HG03064 (cell line): Measurements from ENCODE around the gene PNLIPRP2.

Experiments used
- ATAC-seq: cut with Tn5 transposase; IDR thresholded peaks from one replicate; pipeline ENCODE4 v1.9.1; 2021; ENCODE audit warnings: low read depth; ENCODE audit not compliant: unreplicated experiment

The PNLIPRP2 gene

GRCh38 chr10:116676118-116676517 lies 55.4 kb downstream of the PNLIPRP2 start:
- ATAC-seq, result no peak

- no peak for ATAC-seq
Observed at GRCh38 chr10:116676633-116677032, 55.9 kb downstream of the PNLIPRP2 start.

- no peak for ATAC-seq
Observed at GRCh38 chr10:116679351-116679750, 58.6 kb downstream of the PNLIPRP2 start.

GRCh38 chr10:116683166-116683565 lies 62.4 kb downstream of the PNLIPRP2 start:
- ATAC-seq, result no peak

GRCh38 chr10:116683821-116684220 lies 63.1 kb downstream of the PNLIPRP2 start:
- ATAC-seq, result no peak

- no peak for ATAC-seq
Observed at GRCh38 chr10:116684781-116685180, 64.0 kb downstream of the PNLIPRP2 start.

- no peak for ATAC-seq
Observed at GRCh38 chr10:116685807-116686206, 65.1 kb downstream of the PNLIPRP2 start.

GRCh38 chr10:116686632-116687031 lies 65.9 kb downstream of the PNLIPRP2 start:
- no peak for ATAC-seq

- ATAC-seq, result no peak
Observed at GRCh38 chr10:116687633-116688032, 66.9 kb downstream of the PNLIPRP2 start.

- ATAC-seq, result no peak
Observed at GRCh38 chr10:116688241-116688711, 67.5 kb downstream of the PNLIPRP2 start.

GRCh38 chr10:116688741-116689495 lies 68.2 kb downstream of the PNLIPRP2 start:
- ATAC-seq, result no peak

- no peak for ATAC-seq
Observed at GRCh38 chr10:116689744-116690143, 69.0 kb downstream of the PNLIPRP2 start.

- ATAC-seq, result no peak
Observed at GRCh38 chr10:116690356-116691322, 69.9 kb downstream of the PNLIPRP2 start.

GRCh38 chr10:116691635-116692034 lies 70.9 kb downstream of the PNLIPRP2 start:
- ATAC-seq, result no peak

GRCh38 chr10:116692225-116692624 lies 71.5 kb downstream of the PNLIPRP2 start:
- no peak for ATAC-seq

- no peak for ATAC-seq
Observed at GRCh38 chr10:116694243-116694926, 73.6 kb downstream of the PNLIPRP2 start.
